NCI-H524 (cell line): Measurements from ENCODE around the gene ABCC6.
"Not testable (repeated sequence)": the region's sequence is repeated elsewhere in the genome, so short reads cannot be mapped to it uniquely, and the experiment has no call there.

ENCODE experiments used
- DNase-seq, 2 experiments: peaks; one replicate each; lab custom pipeline; 2025; lab: John Stamatoyannopoulos, UW

Gene ABCC6

DNA sequence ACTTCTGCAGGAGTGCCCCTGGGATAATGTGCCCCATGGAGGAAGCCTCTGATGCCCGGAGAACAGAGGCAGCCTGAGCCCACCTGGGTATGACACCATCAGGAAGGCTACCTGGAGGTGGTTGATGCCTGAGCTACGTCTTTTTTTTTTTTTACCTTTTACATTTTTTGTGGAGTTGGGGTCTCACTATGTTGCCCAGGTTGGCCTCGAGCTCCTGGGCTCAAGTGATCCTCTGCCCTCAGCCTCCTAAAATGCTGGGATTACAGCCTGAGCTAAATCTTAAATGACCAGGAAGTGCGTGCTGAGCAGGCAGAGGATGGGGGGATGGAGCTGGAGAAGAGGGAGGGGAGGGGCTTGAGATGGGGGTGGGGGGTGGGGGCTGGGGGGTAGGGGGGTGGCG, 32.7 kb downstream of the ABCC6 start:
- DNase-seq = no peak

DNA sequence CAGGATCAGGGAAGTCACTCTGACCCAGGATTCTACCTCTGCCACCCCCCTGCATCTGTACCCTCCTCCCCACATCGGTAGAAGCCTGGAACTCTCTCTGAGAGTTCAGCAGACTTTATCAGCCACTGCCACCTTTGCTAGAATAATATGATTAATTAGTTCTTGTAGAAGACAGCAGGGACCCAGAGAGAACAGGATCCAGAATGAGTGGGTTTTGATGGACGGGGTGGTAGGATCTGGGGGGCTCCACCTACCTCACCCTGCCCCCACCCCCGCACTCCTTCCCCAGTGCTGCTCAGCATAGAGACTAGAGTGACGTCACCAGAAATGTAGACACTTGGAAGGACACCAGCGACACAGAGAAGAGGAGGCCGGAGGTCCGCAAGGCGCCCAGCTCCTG, 33.5 kb downstream of the ABCC6 start:
- no peak for DNase-seq

DNA sequence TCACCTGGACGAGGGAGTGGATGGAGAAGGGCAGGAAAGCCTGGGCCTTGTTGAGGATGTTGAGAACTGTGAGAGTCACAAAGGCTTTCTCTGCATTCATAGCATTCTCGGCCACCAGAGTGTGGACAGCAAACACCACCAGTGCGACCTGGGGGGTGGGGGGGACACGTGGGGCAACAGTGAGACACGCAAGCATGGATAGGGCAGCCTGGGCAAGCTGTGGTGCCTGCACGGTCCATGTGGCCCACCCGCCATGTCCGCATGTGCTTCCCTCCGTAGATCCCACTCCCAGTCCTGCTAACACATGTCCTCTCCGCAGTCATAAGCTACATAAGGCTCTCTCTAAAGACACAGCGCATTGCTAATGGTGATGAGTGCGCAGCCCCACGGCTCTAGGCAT, 34.5 kb downstream of the ABCC6 start:
- DNase-seq = no peak

DNA sequence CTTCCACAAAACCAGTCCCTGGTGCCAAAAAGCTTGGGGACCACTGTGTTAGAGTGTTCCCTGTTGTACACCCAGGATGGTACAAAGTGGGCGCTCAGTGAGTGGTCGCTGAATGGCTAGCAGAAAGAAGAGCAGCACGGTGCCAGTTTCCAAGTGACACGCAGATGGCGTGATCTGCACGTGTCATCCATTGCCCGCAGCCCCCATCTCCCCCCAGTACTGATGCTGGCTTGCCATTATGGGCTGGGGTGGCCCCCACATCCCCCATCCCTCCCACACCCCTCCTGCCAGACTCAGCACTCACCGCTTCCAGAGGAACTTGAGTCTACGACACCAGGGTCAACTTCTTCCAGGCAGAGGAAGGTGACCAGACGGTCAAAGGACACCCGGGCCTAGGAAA, 36.5 kb downstream of the ABCC6 start:
- DNase-seq = no peak

DNA sequence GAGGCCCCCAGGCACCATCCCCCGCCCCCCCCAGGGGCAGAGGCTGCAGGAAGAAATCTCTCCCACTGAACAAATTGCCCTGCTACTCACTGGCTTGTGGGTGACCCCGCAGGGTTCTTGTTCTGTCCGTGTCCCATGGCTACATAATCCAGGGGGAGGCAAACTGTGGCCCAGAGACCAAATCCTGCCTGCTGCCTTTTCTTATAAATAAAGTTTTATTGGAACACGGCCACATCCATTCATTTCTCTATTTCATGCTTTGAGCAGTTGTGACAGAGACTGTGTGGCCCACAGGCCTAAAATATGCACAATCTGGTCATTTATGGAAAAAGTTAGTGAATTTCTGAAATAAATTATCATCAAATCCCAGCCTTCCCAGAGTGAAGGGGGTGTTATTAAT, 38.2 kb downstream of the ABCC6 start:
- no peak for DNase-seq

DNA sequence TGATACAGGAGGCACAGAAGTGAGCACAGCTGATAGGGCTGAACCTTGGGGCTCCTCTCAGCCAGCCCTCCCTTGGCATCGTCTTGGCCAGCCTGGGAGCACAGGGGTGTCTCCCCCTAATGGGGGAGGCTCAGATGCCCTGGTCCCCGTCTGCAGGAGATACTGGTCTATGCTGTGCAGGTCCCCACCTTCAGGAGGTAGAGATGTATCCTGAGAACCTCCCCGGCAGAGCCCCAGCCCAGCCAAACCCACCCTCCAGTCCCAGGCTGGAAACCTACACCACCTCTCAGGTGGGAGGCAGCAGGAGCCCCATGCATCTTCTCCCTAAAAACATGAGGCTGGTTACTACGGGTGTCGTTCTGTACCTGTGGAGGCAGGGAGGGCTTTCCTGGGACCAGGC, 38.7 kb downstream of the ABCC6 start:
- DNase-seq = no peak

DNA sequence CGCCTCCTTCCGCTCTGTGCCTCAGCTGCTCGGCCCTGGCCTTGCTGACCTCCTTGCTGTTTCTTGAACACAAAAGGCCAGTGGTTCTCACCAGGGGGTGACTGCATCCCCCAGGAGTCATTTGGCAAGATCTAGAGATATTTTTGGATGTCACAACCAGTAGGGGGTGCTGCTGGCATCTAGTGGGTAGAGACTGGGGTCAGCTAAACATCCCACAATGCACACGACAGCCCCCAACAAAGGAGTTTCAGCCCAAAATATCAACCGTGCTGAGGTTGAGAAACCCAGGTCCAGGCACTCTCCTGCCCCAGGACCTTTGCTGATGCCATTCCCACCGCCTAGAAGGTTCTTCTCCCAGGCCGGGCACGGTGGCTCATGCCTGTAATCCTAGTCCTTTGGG, 39.7 kb downstream of the ABCC6 start:
- DNase-seq = peak in 1 of 2 experiments; percentile 7

DNA sequence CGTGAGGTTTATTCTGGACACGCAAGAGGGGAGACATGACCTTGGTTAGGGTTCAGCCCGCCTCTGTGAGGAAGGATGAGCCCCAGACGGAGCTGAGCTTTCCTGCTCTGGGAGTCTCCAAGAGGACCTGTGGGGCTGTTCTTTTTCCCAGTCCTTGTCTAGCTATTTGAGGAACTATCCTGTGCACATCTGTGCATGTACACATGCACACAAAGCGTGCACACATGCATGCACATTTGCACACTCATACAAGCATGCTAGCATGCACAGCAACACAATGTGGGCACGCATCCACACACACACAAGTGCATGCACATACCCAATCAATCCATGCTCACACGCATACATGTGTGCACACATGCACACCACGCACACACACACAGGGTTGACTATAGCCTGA, 40.4 kb downstream of the ABCC6 start:
- DNase-seq = no peak

DNA sequence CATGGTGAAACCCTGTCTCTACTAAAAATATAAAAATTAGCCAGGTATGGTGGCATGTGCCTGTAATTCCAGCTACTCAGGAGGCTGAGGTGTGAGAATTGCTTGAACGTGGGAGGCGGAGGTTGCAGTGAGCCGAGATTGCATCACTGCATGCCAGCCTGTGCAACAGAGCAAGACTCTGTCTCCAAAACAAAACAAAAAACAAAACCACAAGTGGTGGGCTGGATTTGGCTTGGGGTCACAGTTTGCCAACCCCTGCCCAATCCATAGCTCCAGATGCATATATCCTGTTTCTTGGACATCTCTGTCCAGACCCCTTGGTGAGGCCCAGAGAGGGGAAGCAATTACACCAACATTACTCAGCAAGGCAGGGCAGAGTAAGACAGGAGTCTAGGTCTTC, 41.5 kb downstream of the ABCC6 start:
- DNase-seq = not testable (repeated sequence)

DNA sequence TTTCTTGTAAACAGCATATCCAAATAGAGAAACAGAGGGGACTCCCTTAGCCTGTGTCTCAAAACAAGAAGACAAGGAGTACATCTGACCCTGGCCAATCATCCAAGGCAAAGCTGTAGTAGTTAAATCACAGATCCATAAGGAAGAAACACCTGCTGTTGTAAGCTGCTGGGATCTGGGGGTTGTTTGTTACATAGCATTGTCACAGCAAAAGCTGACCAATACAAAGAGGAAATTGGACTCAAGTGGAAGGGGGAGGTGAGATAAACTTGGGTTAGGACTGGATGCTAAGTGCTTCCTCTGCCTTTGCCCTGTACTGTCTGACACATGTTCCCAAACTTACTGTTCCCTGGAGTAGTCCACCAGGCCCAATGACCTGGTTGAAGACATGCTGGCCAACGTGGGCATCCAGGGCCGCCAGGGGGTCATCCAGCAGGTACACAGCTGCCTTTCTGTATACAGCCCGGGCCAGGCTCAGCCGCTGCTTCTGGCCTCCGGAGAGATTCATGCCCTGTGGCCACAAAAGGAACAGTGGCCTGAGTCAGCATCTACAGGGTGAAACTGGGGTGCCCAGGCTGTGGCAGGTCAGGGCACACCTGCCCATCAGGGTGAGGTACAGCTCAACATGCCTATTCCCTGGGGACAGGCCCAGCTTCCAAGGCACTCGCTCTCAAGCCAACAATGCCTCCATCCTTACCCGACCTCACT, 44.7 kb downstream of the ABCC6 start:
- DNase-seq = no peak

DNA sequence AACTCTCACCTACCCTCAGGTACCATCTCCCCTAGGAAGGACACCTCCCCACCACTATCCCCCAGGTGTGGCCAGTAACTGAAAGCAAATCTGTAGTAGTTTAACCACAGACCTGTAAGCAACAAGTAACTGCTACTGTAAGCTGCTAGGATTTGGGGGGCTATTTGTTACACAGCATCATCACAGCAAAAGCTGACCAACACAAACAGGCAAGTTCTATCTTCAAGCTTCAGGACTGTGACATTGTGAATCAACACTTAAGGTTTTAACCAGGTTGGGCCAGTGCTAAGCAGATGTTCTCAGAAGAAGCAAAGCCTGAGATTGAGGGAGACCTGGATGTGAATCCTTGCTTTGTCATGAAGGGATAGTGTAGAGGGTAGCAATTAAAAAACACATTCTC, 47.0 kb downstream of the ABCC6 start:
- no peak for DNase-seq

DNA sequence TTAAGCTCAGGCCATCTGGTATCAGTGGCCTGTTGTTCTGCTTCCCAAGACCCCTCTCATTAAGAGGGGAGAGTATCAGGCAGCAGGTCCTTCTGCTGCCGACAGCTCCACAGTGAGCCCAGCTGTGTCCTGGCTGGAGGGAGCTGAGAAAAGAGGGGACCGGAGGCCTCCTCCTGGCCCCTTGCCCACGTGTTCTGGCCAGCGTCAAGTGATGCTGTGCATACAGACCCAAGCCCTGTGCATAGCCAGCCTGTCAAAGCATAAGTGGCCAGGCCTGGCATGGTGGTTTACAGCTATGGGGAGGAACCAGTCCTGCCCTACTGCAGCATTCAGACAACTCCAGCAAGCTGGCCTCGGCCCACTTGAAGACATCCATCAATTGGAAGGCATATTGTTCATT, 48.0 kb downstream of the ABCC6 start:
- DNase-seq = peak; percentile 30 to 72

DNA sequence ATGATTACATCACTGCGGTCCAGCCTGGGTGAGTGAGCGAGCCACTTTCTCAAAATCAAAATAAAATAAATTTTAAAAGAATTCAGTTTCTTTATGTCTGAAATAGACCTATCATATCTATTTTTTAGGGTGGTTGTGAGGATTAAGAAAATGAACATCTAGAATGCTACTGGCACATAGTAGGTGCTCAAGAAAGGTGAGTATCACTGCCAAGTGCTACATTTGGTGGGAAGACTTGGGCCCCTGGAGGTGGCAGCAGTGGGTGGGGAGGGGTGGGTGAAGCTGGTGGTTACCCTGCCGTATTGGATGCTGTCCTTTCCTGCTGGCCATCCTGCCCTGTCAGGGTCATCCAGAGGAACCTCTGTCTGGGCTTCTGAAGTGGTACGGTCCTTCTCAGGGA, 50.3 kb downstream of the ABCC6 start:
- no peak for DNase-seq

DNA sequence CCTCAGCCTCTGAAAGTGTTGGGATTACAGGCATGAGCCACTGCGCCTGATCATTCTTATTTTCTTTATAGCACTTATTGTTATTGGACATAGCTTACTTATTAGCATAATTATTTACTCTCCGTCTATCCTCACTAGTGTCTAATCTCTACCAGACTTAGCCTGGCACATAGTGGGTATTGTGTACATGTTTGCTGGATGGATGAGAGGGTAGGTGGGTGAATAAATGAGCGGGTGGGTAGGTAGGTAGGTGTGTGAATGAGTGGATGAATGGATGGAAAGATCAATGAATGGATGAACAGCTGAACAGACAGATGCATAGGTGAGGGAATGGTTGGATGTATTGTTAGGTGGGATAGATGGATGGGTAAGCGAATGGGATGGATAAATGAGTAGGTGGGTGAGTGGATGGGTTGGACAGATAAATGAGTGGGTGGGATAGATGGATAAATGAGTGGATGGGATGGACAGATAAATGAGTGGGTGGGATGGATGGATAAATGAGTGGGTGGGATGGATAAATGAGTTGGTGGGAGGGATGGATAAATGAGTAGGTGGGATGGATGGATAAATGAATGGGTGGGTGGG, 51.9 kb downstream of the ABCC6 start:
- DNase-seq = no peak

DNA sequence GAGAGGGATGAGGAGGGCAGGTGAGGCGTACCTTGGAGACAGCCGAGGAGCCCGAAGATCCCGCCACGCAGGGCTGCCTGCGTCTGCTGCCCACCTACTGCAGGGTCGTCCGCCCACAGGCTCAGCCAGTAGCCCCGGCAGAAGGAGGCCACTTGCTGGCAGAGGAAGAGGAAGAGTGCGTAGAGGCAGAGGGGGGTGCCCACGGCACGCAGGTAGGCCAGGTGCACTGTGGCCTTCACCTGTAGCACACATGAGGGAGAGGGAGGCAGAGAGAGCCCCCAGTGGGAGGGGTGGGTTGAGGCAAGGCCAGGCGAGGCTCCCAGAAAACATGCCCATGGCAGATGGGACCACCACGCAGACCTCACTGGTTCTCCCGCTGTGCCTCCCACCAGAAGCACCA, 53.7 kb downstream of the ABCC6 start:
- no peak for DNase-seq

DNA sequence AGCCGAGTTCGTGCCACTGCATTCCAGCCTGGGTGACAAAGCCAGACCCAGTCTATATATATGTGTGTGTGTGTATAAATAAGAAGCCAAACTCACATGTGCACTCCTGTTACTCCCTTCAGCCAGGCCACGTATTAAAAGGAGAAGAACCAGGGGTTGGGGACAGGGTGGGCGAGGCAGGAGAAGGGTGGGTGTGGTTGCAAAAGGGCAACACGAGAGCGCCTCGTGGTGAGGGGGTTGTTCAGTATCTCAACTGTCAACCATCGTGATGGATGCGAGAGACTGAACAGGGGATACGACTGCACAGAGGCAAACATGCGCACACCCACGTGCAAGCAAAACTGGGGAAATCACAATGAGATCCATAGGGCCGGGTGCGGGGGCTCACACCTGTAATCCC, 54.9 kb downstream of the ABCC6 start:
- no peak for DNase-seq

DNA sequence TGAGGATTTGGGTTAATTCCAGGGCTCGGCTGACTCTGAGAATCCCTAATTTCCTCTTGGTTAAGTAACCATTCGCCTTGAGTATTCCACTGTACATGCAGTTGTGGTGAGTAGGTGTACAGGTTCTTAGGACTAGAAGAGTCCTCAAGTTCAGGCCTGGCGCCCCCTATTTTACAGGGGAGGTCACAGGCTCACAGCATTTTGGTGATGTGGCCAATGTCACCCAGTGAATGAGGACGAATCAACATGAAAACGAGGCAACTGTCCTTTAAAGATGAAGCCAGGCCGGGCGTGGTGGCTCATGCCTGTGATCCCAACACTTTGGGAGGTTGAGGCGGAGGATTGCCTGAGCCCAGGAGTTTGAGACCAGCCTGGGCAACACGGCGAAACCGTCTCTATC, 55.4 kb downstream of the ABCC6 start:
- DNase-seq = no peak

DNA sequence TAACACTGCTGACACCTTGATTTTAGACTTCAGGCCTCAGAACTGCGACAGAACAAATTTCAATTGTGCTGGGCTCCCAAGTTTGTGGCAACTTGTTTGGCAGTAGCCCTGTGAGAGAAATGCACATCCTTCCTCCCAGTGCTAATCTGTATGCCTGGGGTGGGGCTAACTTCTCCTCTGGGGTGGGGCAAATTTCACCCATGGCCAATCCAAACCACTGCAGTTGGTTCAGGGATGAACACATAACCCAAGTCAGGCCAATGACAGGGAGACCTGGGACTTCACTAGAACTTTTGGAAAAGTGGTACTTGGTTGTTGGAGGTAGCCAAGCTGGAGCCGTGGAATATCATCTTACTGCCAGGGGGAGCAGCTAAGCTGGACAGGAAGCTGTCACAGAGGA, 56.3 kb downstream of the ABCC6 start:
- DNase-seq = no peak

DNA sequence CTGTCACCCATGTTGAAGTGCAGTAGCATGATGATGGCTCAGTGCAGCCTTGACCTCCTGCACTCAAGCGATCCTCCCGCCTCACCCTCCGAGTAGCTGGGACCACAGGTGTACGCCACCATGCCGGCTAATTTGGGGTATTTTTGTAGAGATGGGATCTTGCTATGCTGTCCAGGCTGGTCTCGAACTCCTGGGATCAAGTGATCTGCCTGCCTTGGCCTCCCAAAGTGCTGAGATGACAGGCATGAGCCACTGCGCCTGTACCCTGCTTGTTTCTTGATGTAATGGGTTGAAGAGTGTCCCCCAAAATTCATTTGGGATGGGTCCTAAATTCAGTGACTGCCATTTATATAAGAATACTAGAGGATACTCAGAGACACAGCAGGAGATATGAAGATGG, 57.2 kb downstream of the ABCC6 start:
- no peak for DNase-seq

DNA sequence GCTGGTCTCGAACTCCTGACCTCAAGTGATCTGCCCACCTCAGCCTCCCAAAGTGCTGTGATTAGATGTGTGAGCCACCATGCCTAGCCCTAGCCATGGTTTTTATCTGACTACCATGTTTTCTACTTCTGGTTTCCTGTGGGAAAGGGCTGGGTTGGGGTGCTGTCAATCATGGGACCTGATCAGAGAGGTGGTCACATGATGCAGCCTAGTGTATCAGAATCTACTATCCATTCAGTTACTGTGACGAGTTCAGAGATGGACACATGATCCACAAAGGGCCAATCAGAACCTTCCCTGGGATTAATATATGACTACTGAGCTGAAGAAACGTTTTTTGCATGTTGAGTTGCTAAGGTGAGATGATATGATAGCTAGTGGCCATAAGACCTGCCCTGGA, 59.1 kb downstream of the ABCC6 start:
- DNase-seq = no peak

DNA sequence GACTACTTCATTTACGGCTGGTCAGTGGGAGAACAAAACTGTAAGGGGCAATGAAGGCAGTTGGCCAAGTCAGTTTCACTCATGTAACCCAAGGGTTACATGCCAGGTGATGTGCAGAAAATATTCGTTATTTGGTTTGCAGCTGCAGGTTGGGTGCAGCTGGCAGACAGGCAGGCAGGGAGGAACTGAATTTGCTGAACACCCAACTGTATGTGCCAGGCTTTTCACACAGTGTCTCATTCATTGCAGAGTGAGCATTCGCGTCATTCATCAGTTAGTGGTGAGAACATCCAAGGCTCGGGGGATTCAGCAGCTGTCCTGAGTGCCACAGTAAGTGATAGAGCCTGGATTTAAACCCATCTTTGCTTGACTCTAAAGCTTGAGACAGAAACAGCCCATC, 59.7 kb downstream of the ABCC6 start:
- DNase-seq = no peak

DNA sequence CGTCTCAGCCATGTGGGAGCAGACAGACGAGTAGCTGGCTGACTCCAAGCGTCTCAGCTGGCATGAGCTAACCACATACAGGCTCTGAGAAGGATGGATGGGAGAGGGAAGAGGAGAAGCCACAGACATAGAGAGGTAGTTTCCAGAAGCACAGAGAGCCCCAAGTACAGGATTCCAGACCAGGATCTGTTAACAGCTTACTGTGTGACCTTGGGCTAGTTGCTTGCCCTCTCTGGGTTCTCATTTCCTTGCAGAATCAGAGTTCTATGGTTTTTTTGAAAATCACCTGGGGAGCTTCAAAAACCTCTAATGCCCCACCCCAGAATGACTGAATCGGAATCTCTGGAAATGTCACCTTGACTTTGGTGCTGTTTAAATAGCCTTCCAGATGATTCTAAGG, 60.2 kb downstream of the ABCC6 start:
- DNase-seq = no peak

DNA sequence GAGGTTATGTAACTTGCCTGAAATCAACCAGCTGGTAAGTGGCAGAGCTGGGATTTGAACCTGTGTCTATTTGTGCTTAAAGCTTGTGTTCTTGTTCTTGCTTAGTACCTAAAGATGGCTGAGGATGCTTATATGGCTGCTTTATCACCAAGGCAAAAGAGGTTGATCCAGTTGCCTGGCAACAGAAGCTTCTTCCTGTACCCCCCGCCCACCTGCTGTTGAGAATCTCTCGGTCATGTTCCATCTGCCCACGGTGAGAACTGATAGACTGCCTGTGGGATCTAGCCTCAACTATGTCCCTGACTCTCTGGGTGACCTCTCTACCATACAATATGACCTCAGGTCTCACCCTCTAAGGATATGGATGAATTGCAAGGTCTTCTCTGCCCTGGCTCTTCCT, 60.7 kb downstream of the ABCC6 start:
- peak in 1 of 2 experiments; percentile 51 for DNase-seq

DNA sequence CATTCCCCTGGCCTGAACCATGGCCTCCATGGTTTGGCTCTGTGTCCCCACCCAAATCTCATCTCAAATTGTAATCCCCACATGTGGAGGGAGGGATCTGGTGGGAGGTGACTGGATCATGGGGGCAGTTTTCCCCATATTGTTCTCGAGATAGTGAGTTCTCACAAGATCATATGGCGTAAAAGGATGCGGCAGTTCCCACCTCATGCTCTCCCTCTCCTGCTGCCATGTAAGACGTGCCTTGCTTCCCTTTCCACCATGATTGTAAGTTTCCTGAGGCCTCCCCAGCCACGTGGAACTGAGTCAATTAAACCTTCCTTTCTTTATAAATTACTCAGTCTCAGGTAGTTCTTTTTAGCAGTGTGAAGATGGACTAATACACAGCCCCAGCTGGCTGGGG, 61.5 kb downstream of the ABCC6 start:
- not testable (repeated sequence) for DNase-seq
